Thyroid gland (tissue), 4 donors: ENCODE data around the gene AKAP10. TPM values are rescaled to one million over a fixed set of nuclear protein-coding genes. Genes with fewer than 3 reads are reported as not detected.
"Not testable (repeated sequence)": the region's sequence is repeated elsewhere in the genome, so short reads cannot be mapped to it uniquely, and the experiment has no call there.

ENCODE experiments used
- DNase-seq, 2 donors: peaks; one replicate each; pipeline ENCODE4 v3.0.0-alpha.2; 2019
- H3K27ac ChIP-seq, 3 donors: fragments of 200-600 bp; sonication (generic); 1 replicate in 2 of 3; 2 replicates in 1 of 3; pipeline ENCODE4 v1.5.1; 2016 to 2019; ENCODE audit warnings: mild to moderate bottlenecking in 1 of 3, moderate library complexity in 1 of 3
- H3K27me3 ChIP-seq: fragments of 200-600 bp; sonication (generic); one replicate; pipeline ENCODE4 v1.5.1; 2019
- H3K36me3 ChIP-seq, 2 donors: fragments of 200-600 bp; sonication (generic); one replicate each; pipeline ENCODE4 v1.5.1; 2016 to 2019
- H3K4me1 ChIP-seq, 2 donors: fragments of 200-600 bp; sonication (generic); one replicate each; pipeline ENCODE4 v1.5.1; 2017 to 2019
- H3K4me3 ChIP-seq, 3 donors: fragments of 200-600 bp; sonication (generic); replicated peaks in 1 of 3; 1 replicate in 2 of 3; 2 replicates in 1 of 3; pipeline ENCODE4 v1.5.1; 2016; ENCODE audit warnings: mild to moderate bottlenecking in 1 of 3
- H3K9me3 ChIP-seq: fragments of 200-600 bp; sonication (generic); one replicate; pipeline ENCODE4 v1.5.1; 2017
- POLR2A ChIP-seq, 2 donors: fragments of 450-650 bp; IDR thresholded peaks; one replicate each; pipeline ENCODE4 v1.6.1; 2017; ENCODE audit warnings: antibody characterized with exemption in 2 of 2, mild to moderate bottlenecking in 2 of 2, moderate library complexity in 1 of 2
- WGBS, 2 donors: methylation state at CpG; one replicate each; pipeline ENCODE4 v1.1.5; 2017; 5-methylcytosine and 5-hydroxymethylcytosine counted together
- intact Hi-C: fragments of 100-400 bp; cut with DNase I; formaldehyde crosslinking; loops from one replicate; pipeline ENCODE4 v1.15.1; 2023
- total RNA-seq, 4 donors: library from RNA; depleted of rRNA; stranded (reverse); fragments of >200 nt; gene quantifications; one replicate each; pipeline ENCODE4 v1.2.3, GENCODE V29; 2016
- TF ChIP-seq, protein P1 (sequence below), 6 experiments: fragments of 200-600 bp in 3 of 6; fragments of 450-650 bp in 3 of 6; sonication (generic) in 3 of 6; IDR thresholded peaks; one replicate each; pipeline ENCODE4 v1.5.1; 2016 to 2019; ENCODE audit warnings: antibody characterized with exemption in 6 of 6, mild to moderate bottlenecking in 2 of 6, inconsistent platforms in 1 of 6, moderate library complexity in 1 of 6

The AKAP10 gene
- total RNA-seq, 4 donors from 2014 or later = 34.6 to 65.0 (median 42.0) TPM

GRCh38 chr17:19978805-19979211 is 1.2 kb upstream of the AKAP10 start:
- intact Hi-C loops = no loop called here
- WGBS, 2 donors = 92 to 95% methylated on average over 13 of the region's 13 CpGs
- no peak for DNase-seq
- TF ChIP-seq POLR2A (IDR thresholded peaks at IDR 0.05) = no peak
- TF ChIP-seq, protein P1, sequence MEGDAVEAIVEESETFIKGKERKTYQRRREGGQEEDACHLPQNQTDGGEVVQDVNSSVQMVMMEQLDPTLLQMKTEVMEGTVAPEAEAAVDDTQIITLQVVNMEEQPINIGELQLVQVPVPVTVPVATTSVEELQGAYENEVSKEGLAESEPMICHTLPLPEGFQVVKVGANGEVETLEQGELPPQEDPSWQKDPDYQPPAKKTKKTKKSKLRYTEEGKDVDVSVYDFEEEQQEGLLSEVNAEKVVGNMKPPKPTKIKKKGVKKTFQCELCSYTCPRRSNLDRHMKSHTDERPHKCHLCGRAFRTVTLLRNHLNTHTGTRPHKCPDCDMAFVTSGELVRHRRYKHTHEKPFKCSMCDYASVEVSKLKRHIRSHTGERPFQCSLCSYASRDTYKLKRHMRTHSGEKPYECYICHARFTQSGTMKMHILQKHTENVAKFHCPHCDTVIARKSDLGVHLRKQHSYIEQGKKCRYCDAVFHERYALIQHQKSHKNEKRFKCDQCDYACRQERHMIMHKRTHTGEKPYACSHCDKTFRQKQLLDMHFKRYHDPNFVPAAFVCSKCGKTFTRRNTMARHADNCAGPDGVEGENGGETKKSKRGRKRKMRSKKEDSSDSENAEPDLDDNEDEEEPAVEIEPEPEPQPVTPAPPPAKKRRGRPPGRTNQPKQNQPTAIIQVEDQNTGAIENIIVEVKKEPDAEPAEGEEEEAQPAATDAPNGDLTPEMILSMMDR (IDR thresholded peaks at IDR 0.05) = no peak
- no peak overlapping the region for H3K4me3 ChIP-seq
- H3K9me3 ChIP-seq = no peaks in the 10 kb centered on the region
- H3K36me3 ChIP-seq = no peaks in the 10 kb centered on the region
- no peaks in the 10 kb centered on the region for H3K27me3 ChIP-seq
- H3K4me1 ChIP-seq = peaks cover 22 to 30% of the 10 kb centered on the region in 2 donors
- H3K27ac ChIP-seq = no peak overlapping the region

- intact Hi-C loops = no loop called here
- Histone ChIP-seq H3K4me1 (peaks cover 22 to 30% of the 10 kb centered on the region in 2 donors), H3K36me3 (no peaks in the 10 kb centered on the region), H3K27ac (peak overlapping the region; percentile 86 to 96 (median 91)), H3K9me3 (no peaks in the 10 kb centered on the region), H3K4me3 (peak overlapping the region; percentile 27 to 98 (median 90)), H3K27me3 (no peaks in the 10 kb centered on the region)
- no peak for DNase-seq
- 27 to 33% methylated on average over 13 to 22 of the region's 22 CpGs for WGBS, 2 donors
- TF ChIP-seq POLR2A (IDR thresholded peaks at IDR 0.05) = no peak
- TF ChIP-seq, protein P1 (IDR thresholded peaks at IDR 0.05) = no peak
Measured at GRCh38 chr17:19978209-19978802, 678 bp upstream of the AKAP10 start.

DNA sequence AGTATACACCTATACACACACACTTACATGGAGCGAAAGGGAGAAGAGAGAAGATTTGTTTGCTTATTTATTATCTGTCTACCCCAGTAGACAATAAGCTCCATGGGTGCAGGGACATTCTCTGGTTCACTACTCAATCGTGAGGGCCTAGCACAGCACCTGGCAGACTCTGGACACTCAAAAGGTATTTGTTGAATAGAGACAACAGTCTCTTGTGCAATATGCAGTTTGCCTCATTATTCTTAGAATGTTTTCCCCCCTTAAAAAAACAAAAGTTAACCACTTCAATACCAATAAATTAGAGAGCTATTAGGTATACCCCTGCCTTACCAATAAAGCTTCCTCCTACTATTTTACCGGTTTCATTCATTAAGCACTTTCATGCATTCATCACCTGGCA is 2.0 kb downstream of the AKAP10 start:
- intact Hi-C loops = no loop called here
- Histone ChIP-seq H3K4me3 (no peak overlapping the region), H3K27me3 (no peaks in the 10 kb centered on the region), H3K4me1 (peaks cover 22 to 34% of the 10 kb centered on the region in 2 donors), H3K27ac (peak overlapping the region in 1 of 3 donors; percentile 27), H3K9me3 (no peaks in the 10 kb centered on the region), H3K36me3 (no peaks in the 10 kb centered on the region)
- TF ChIP-seq POLR2A (IDR thresholded peaks at IDR 0.05) = no peak
- DNase-seq = peak; percentile 38 to 58
- 48 to 58% methylated on average over 3 of the region's 3 CpGs for WGBS, 2 donors

DNA sequence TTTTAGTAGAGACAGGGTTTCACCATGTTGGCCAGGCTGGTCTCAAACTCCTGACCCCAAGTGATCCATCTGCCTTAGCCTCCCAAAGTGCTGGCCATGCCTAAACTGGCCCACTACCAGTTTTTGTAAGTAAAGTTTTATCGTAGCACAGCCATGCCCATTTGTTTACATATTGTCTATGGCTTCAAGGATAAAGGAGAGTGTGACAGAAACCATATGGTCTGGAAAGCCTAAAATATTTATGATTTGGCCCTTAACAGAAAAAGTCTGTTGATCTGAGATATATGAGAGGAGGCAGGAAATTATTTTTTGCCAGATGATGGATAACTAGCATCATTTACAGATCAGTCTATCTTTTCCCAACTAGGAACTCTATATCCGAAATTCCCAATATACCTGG is 4.5 kb downstream of the AKAP10 start:
- no peak for DNase-seq
- WGBS, 2 donors = 98% methylated on average over 2 of the region's 2 CpGs
- TF ChIP-seq, protein P1 (IDR thresholded peaks at IDR 0.05) = no peak
- no peak for TF ChIP-seq POLR2A (IDR thresholded peaks at IDR 0.05)
- no peak overlapping the region for H3K4me3 ChIP-seq
- intact Hi-C loops = no loop called here
- no peaks in the 10 kb centered on the region for H3K36me3 ChIP-seq
- peaks cover 18 to 29% of the 10 kb centered on the region in 2 donors for H3K4me1 ChIP-seq
- H3K27me3 ChIP-seq = no peaks in the 10 kb centered on the region
- H3K27ac ChIP-seq = no peak overlapping the region
- H3K9me3 ChIP-seq = no peaks in the 10 kb centered on the region

DNA sequence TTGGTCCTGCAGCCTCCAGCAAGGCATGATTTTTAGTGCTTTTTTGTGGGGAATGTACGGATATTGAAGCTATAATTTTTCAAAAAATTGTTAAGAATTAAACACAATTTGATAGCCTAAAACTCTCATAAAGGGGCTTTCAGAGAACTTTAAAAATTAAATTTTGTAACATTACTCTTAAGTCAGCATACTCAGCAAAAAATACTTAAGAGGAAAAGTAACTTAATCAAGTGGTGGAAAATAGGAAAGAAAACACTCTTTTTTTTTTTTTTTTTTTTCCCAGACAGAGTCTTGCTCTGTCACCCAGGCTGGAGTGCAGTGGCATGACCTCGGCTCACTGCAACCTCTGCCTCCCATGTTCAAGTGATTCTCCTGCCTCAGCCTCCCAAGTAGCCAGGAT is 14.7 kb downstream of the AKAP10 start:
- intact Hi-C loops, DNase-seq, H3K4me3 ChIP-seq, H3K9me3 ChIP-seq, H3K4me1 ChIP-seq, H3K36me3 ChIP-seq, H3K27me3 ChIP-seq, H3K27ac ChIP-seq: not testable (repeated sequence)
- WGBS, 2 donors = 90 to 98% methylated on average over 2 of the region's 2 CpGs

DNA sequence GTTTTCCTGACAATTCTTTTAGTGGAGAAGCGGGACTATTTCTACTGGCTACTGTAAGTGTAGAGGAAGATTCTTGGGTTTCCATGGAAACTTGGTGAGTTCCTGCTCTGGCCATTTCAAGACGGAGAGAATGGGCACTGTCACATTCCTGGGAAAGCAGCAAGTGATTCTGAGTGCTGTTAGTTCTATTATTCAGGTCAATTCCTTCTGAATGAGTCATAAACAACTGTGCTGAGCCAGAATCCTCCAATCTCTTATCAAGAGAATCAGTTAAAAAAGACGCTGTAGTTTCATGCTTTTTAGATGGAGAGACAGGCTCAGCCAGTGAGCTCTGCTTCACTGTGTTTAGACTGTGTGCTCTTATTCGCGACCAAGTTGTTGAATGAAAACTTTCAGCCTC is 19.6 kb downstream of the AKAP10 start:
- H3K9me3 ChIP-seq = no peaks in the 10 kb centered on the region
- H3K4me1 ChIP-seq = peaks cover 15 to 37% of the 10 kb centered on the region in 2 donors
- H3K27ac ChIP-seq = peak overlapping the region; percentile 13 to 56 (median 54)
- no peaks in the 10 kb centered on the region for H3K27me3 ChIP-seq
- intact Hi-C loops = no loop called here
- TF ChIP-seq POLR2A (IDR thresholded peaks at IDR 0.05) = no peak
- TF ChIP-seq, protein P1 (IDR thresholded peaks at IDR 0.05) = no peak
- H3K4me3 ChIP-seq = no peak overlapping the region
- DNase-seq = peak; percentile 39 to 48
- H3K36me3 ChIP-seq = peaks cover 0 to 10% of the 10 kb centered on the region in 2 donors
- WGBS, 2 donors = 27 to 37% methylated on average over 5 of the region's 5 CpGs
